Measurements from ENCODE around the gene DNAJC5G.

DNAJC5G gene, protein sequence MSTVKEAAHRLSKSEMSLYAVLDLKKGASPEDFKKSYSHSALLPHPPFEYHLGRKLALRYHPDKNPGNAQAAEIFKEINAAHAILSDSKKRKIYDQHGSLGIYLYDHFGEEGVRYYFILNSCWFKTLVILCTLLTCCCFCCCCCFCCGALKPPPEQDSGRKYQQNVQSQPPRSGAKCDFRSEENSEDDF

DNA sequence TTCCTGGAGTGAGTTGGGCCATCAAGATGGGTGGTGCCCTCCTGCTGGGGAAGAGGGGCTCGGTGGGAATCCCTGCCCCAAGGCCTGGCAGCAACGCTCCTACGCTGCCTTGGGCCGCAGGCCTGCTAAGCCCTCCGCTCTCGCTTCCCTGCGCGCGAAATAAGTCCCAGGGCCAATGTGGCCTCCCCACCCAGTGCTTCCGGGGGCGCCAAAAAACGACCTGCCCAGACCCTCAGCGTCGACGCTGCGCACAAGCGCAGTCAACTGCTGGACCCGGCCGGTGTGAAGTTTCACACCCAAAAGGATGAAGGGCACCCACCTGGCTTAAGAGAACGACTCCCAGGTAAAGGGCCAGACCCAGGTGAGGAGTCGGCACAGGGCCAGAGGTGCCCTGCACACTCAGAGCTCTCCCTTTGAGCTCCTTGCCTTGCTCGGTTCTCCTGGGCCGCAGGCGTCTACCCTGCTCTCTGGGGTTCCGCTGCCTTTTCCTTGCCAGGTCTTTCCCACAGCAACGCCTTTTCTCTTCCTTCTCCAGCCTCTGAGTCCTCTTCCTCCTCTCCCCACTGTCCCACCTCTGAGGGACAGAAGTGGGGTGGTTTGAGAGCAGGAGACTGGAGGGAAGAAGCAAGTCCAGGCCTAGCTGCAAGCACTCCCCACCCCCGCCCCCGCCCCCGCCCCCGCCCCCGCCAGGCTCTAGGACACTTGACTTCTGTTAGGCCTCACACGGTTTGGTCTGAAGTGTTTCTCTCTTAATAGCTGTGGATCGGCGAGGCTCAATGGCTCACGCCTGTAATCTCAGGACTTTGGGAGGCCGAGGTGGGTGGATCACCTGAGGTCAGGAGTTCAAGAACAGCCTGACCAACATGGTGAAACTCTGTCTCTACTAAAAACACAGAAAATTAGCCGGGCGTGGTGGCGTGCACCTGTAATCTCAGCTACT lies at the start of gene DNAJC5G:
Gene DNAJC5G, plus strand, starts transcription at position 223 of the 940 bp plus-strand sequence. CDS start 1,296 bp downstream, outside the sequence.
- no peak within 1 kb of the TSS for H3K4me3 ChIP-seq (ENCODE audit: low read depth, low read length)
- DNase-seq = no peak
- H3K36me3 ChIP-seq = no peaks in the 10 kb centered on the region
- no peak within 1 kb of the TSS for H3K27ac ChIP-seq
- no peaks in the 10 kb centered on the region for H3K27me3 ChIP-seq (ENCODE audit: insufficient read depth, low read depth, severe bottlenecking)
- TF ChIP-seq, protein P1, sequence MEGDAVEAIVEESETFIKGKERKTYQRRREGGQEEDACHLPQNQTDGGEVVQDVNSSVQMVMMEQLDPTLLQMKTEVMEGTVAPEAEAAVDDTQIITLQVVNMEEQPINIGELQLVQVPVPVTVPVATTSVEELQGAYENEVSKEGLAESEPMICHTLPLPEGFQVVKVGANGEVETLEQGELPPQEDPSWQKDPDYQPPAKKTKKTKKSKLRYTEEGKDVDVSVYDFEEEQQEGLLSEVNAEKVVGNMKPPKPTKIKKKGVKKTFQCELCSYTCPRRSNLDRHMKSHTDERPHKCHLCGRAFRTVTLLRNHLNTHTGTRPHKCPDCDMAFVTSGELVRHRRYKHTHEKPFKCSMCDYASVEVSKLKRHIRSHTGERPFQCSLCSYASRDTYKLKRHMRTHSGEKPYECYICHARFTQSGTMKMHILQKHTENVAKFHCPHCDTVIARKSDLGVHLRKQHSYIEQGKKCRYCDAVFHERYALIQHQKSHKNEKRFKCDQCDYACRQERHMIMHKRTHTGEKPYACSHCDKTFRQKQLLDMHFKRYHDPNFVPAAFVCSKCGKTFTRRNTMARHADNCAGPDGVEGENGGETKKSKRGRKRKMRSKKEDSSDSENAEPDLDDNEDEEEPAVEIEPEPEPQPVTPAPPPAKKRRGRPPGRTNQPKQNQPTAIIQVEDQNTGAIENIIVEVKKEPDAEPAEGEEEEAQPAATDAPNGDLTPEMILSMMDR (IDR thresholded peaks at IDR 0.05; ENCODE audit: low read depth, low read length) = no peak
- H3K9me3 ChIP-seq (ENCODE audit: severe bottlenecking) = no peaks in the 10 kb centered on the region

DNA sequence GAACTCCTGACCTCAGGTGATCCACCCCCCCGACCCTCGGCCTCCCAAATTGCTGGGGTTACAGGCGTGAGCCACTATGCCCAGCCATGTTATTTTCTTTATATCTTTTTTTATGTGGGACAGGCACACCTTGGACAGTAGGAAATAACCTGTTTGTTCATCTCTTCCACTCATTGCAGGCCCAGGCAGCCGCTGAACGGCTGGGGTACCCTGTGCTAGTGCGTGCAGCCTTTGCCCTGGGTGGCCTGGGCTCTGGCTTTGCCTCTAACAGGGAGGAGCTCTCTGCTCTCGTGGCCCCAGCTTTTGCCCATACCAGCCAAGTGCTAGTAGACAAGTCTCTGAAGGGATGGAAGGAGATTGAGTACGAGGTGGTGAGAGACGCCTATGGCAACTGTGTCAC lies 49.7 kb upstream of the DNAJC5G start:
- H3K27me3 ChIP-seq (ENCODE audit: insufficient read depth, low read depth, severe bottlenecking) = no peaks in the 10 kb centered on the region
- TF ChIP-seq, protein P1 (IDR thresholded peaks at IDR 0.05; ENCODE audit: low read depth, low read length) = no peak
- no peak overlapping the region for H3K4me3 ChIP-seq (ENCODE audit: low read depth, low read length)
- H3K27ac ChIP-seq = no peak overlapping the region
- peaks cover 96% of the 10 kb centered on the region for H3K36me3 ChIP-seq
- no peaks in the 10 kb centered on the region for H3K9me3 ChIP-seq (ENCODE audit: severe bottlenecking)
- no peak for DNase-seq

DNA sequence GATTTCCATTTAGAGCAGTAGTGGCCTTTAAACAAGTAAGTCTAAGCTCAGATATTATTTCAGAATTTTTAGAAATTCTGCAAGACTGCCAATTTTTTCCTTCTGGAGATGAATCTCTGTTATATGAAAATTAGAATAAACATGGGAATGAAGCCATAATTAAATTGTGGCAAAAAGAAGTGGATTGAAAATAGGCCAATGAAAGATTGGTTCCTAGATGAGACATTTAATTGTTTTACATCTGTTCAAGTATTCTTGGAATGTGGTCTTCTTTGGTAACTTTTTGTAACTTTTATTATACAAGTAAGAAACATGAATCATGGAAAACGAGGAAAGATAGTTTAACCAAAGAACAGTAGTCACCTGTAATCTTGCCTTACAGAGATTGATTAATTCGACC lies 47.7 kb upstream of the DNAJC5G start:
- TF ChIP-seq, protein P1 (IDR thresholded peaks at IDR 0.05; ENCODE audit: low read depth, low read length) = no peak
- Histone ChIP-seq H3K27me3 (ENCODE audit: insufficient read depth, low read depth, severe bottlenecking) (no peaks in the 10 kb centered on the region), H3K4me3 (ENCODE audit: low read depth, low read length) (no peak overlapping the region), H3K36me3 (peaks cover 97% of the 10 kb centered on the region), H3K9me3 (ENCODE audit: severe bottlenecking) (no peaks in the 10 kb centered on the region), H3K27ac (no peak overlapping the region)
- no peak for DNase-seq

DNA sequence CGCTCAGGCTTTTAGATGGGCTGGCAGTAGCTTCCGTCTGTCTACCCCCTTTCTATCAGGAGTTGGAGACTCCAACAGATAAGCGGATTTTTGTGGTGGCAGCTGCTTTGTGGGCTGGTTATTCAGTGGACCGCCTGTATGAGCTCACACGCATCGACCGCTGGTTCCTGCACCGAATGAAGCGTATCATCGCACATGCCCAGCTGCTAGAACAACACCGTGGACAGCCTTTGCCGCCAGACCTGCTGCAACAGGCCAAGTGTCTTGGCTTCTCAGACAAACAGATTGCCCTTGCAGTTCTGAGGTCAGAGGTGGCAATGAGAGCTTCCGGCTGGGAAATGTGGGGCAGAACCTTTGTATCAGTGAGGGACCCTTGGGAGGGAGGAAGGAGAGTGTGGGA lies 43.3 kb upstream of the DNAJC5G start:
- peaks cover 99% of the 10 kb centered on the region for H3K36me3 ChIP-seq
- H3K4me3 ChIP-seq (ENCODE audit: low read depth, low read length) = no peak overlapping the region
- DNase-seq = no peak
- TF ChIP-seq, protein P1 (IDR thresholded peaks at IDR 0.05; ENCODE audit: low read depth, low read length) = no peak
- H3K27ac ChIP-seq = no peak overlapping the region
- H3K27me3 ChIP-seq (ENCODE audit: insufficient read depth, low read depth, severe bottlenecking) = no peaks in the 10 kb centered on the region
- no peaks in the 10 kb centered on the region for H3K9me3 ChIP-seq (ENCODE audit: severe bottlenecking)

DNA sequence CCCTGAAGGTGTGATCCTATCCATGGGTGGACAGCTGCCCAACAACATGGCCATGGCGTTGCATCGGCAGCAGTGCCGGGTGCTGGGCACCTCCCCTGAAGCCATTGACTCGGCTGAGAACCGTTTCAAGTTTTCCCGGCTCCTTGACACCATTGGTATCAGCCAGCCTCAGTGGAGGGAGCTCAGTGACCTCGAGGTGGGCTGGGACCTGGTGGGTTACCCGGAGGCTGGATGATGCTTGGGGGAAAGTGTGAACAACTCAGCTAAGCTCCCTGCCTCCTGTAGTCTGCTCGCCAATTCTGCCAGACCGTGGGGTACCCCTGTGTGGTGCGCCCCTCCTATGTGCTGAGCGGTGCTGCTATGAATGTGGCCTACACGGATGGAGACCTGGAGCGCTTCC lies 41.9 kb upstream of the DNAJC5G start:
- H3K36me3 ChIP-seq = peaks cover 99% of the 10 kb centered on the region
- H3K9me3 ChIP-seq (ENCODE audit: severe bottlenecking) = no peaks in the 10 kb centered on the region
- TF ChIP-seq, protein P1 (IDR thresholded peaks at IDR 0.05; ENCODE audit: low read depth, low read length) = no peak
- no peak overlapping the region for H3K4me3 ChIP-seq (ENCODE audit: low read depth, low read length)
- no peak for DNase-seq
- H3K27ac ChIP-seq = no peak overlapping the region
- no peaks in the 10 kb centered on the region for H3K27me3 ChIP-seq (ENCODE audit: insufficient read depth, low read depth, severe bottlenecking)

All from WERI-Rb-1 (cell line).